DND-41 (cell line): ENCODE data around the gene CPZ.

Experiments used
- ATAC-seq: fragments of 200-7000 bp; cut with Tn5 transposase; 3 replicates; pipeline ENCODE4 v1.9.1; 2021; ENCODE audit warnings: low read depth; ENCODE audit not compliant: insufficient read depth
- DNase-seq: peaks from one replicate; pipeline ENCODE4 v3.0.0-alpha.2; 2020
- H2AFZ ChIP-seq: 2 replicates; pipeline ENCODE4 v1.6.0; 2012; ENCODE audit warnings: low read depth, low read length
- H3K27ac ChIP-seq: 2 replicates; pipeline ENCODE4 v1.5.1; 2012; ENCODE audit warnings: low read length, inconsistent platforms
- H3K27me3 ChIP-seq: fragments of 200-600 bp; sonication (generic); 2 replicates; pipeline ENCODE4 v1.6.0; 2012; ENCODE audit warnings: low read length, mild to moderate bottlenecking, inconsistent platforms; ENCODE audit not compliant: insufficient read depth, poor library complexity
- H3K36me3 ChIP-seq: 2 replicates; pipeline ENCODE4 v1.5.1; 2012; ENCODE audit warnings: low read length, inconsistent platforms; ENCODE audit not compliant: insufficient read depth
- H3K4me1 ChIP-seq: 2 replicates; pipeline ENCODE4 v1.5.1; 2012; ENCODE audit warnings: mild to moderate bottlenecking, low read length; ENCODE audit not compliant: insufficient read depth
- H3K4me2 ChIP-seq: 2 replicates; pipeline ENCODE4 v1.6.0; 2012; ENCODE audit warnings: mild to moderate bottlenecking, moderate library complexity, low read length, inconsistent platforms; ENCODE audit not compliant: insufficient read depth
- H3K4me3 ChIP-seq, 2 experiments: fragments of 200-600 bp in 1 of 2; shearing (Covaris generic) in 1 of 2; 2 replicates each; pipeline ENCODE4 v1.5.1; 2012 to 2016; ENCODE audit warnings: inconsistent platforms in 2 of 2, low read length in 2 of 2, mild to moderate bottlenecking in 2 of 2, low read depth in 1 of 2, moderate library complexity in 1 of 2
- H3K79me2 ChIP-seq: 2 replicates; pipeline ENCODE4 v1.6.0; 2012; ENCODE audit warnings: low read length, inconsistent platforms; ENCODE audit not compliant: insufficient read depth
- H3K9ac ChIP-seq: 2 replicates; pipeline ENCODE4 v1.6.0; 2012; ENCODE audit warnings: low read depth, mild to moderate bottlenecking, inconsistent platforms, low read length, moderate library complexity
- H3K9me3 ChIP-seq: 2 replicates; pipeline ENCODE4 v1.5.1; 2012; ENCODE audit warnings: low read length, moderate library complexity, mild to moderate bottlenecking, inconsistent platforms; ENCODE audit not compliant: insufficient read depth, severe bottlenecking
- H4K20me1 ChIP-seq: 2 replicates; pipeline ENCODE4 v1.6.0; 2012; ENCODE audit warnings: low read length; ENCODE audit not compliant: insufficient read depth
- EZH2 ChIP-seq: IDR thresholded peaks from 3 replicates; pipeline ENCODE4 v1.6.1; 2012; ENCODE audit warnings: borderline replicate concordance, low read depth, mild to moderate bottlenecking, moderate library complexity, low read length, inconsistent platforms; ENCODE audit not compliant: severe bottlenecking
- TF ChIP-seq, protein P1 (sequence below): IDR thresholded peaks from 2 replicates; pipeline ENCODE4 v1.5.1; 2012; ENCODE audit warnings: borderline replicate concordance, low read length, moderate library complexity, mild to moderate bottlenecking; ENCODE audit not compliant: poor library complexity, severe bottlenecking; ENCODE audit errors: extremely low read depth

The CPZ gene

DNA sequence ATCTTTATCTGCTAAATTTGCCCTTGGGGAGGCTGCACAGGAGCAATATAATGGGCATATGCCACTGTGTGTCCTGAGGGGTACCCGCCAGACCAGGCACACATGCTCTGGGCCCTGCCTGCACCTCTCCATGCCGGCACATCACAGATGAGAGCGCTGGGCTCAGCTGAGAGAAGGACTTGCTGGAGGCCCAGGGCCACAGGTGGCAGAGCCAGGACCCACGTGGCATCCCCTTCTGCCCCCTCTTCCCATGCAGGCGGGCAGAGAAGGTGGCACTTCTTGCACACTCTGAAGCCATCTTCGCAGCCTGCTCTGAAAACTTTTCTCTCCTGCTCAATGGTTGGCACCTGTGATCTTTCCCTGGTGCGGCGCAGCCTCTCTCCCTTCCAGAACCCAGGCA, 20.1 kb downstream of the CPZ start:
- no peak overlapping the region for H3K27ac ChIP-seq
- no peak for DNase-seq
- H3K36me3 ChIP-seq = no peaks in the 10 kb centered on the region
- no peaks in the 10 kb centered on the region for H3K9me3 ChIP-seq
- no peak overlapping the region for H2AFZ ChIP-seq
- H3K4me1 ChIP-seq = no peaks in the 10 kb centered on the region
- TF ChIP-seq, protein P1, sequence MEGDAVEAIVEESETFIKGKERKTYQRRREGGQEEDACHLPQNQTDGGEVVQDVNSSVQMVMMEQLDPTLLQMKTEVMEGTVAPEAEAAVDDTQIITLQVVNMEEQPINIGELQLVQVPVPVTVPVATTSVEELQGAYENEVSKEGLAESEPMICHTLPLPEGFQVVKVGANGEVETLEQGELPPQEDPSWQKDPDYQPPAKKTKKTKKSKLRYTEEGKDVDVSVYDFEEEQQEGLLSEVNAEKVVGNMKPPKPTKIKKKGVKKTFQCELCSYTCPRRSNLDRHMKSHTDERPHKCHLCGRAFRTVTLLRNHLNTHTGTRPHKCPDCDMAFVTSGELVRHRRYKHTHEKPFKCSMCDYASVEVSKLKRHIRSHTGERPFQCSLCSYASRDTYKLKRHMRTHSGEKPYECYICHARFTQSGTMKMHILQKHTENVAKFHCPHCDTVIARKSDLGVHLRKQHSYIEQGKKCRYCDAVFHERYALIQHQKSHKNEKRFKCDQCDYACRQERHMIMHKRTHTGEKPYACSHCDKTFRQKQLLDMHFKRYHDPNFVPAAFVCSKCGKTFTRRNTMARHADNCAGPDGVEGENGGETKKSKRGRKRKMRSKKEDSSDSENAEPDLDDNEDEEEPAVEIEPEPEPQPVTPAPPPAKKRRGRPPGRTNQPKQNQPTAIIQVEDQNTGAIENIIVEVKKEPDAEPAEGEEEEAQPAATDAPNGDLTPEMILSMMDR = no peak
- no peak for TF ChIP-seq EZH2
- no peaks in the 10 kb centered on the region; the same call in none of the 2 replicates for H4K20me1 ChIP-seq
- H3K4me3 ChIP-seq = no peak overlapping the region
- H3K4me2 ChIP-seq = no peak overlapping the region
- no peaks in the 10 kb centered on the region for H3K27me3 ChIP-seq
- ATAC-seq = no peak
- H3K9ac ChIP-seq = no peak overlapping the region
- no peaks in the 10 kb centered on the region for H3K79me2 ChIP-seq

DNA sequence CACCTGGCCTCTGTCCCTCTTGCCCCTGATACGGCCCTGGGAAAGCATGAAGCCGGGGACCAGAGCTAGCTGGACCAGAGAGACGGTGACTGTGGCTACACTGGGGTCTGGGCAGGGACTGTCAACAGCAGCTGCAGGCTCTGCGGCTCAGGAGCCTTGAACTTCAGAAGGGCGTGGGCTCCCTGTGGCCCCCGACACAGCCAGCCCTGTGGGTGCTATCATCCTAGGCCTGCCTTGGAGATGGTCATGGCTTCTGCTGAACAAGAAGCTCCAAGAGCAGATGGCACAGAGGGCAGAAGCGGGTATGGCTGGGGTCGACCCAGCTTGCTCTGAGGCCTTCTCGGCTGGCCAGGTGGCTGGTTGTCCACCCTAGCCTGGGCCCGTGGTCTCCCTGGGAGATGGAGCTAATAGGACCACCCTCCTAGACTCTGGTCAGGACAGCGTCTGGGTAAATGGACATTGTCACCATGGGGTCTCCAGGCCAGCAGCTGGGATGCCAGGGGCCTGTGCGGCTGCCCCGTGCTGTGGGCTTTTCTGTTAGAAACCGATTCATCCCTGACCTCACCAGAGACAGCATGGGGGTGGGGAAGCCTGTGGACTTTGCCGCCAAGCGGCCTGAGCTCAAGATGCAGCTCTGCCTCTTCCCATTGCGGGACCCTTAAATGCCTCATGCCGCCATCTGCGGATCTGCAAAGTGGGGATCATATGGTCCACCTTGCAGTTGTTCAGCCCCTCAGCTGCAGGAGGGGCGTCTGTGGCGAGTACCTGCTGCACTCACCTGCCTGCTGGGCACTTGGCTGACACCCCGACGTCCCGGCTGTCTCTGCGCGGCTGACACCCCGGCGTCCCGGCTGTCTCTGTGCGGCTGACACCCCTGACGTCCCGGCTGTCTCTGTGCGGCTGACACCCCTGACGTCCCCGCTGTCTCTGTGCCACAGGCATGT, 21.1 kb downstream of the CPZ start:
- H3K4me2 ChIP-seq = no peak overlapping the region
- no peak for ATAC-seq
- TF ChIP-seq EZH2 = no peak
- TF ChIP-seq, protein P1 = no peak

DNA sequence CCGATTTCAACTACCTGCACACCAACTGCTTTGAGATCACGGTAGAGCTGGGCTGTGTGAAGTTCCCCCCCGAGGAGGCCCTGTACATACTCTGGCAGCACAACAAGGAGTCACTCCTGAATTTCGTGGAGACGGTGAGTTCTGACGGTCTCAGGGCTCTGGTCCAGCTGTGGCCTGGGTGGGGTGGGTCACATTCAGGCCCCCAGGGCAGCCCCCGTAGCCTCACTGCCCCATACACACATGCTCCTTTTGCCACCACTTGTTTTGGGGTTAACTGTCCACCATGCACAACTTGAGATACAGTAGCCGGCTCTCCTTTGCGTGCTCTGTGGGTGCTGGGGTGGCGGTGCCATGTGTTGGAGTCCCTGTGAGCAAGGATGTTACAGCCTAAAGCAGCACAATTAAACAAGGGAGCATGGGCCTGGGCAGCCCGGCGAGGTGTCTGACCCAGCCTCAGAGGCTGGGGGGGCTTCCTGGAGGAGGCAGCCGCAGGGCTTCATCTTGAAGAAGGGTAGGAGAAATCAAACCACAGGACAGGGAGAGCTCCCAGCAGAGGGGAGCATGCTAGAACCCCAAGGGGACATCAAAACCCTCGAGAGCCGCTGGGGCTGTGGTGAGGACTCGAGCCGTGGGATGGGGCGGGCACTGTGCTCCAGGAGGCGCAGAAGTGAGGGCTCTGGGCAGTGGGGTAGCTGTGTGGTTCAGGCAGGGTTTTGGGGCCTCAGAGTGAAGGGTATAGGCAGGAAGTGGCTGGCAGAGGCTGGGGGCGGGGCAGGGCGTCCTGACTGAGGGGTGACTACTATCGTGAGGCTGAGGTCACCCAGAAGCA, 22.0 kb downstream of the CPZ start:
- no peaks in the 10 kb centered on the region for H3K36me3 ChIP-seq
- H3K27ac ChIP-seq = no peak overlapping the region
- H3K4me2 ChIP-seq = no peak overlapping the region
- DNase-seq = peak; percentile 17
- no peak overlapping the region for H2AFZ ChIP-seq
- no peaks in the 10 kb centered on the region for H3K79me2 ChIP-seq
- ATAC-seq = peak; percentile 44; the same call in 1 of the 3 replicates
- H3K27me3 ChIP-seq = no peaks in the 10 kb centered on the region
- no peaks in the 10 kb centered on the region for H3K4me1 ChIP-seq
- no peak overlapping the region for H3K9ac ChIP-seq
- no peaks in the 10 kb centered on the region; the same call in none of the 2 replicates for H4K20me1 ChIP-seq
- no peak overlapping the region for H3K4me3 ChIP-seq
- H3K9me3 ChIP-seq = no peaks in the 10 kb centered on the region
- TF ChIP-seq, protein P1 = no peak
- TF ChIP-seq EZH2 = no peak

More for the DNA sequence above, 21.1 kb downstream of the CPZ start:
- Histone ChIP-seq H3K4me3 (no peak overlapping the region), H3K27ac (no peak overlapping the region), H3K9me3 (no peaks in the 10 kb centered on the region), H3K36me3 (no peaks in the 10 kb centered on the region), H2AFZ (no peak overlapping the region), H4K20me1 (no peaks in the 10 kb centered on the region; the same call in none of the 2 replicates), H3K4me1 (no peaks in the 10 kb centered on the region), H3K27me3 (no peaks in the 10 kb centered on the region), H3K9ac (no peak overlapping the region), H3K79me2 (no peaks in the 10 kb centered on the region)
- DNase-seq = no peak
